HG03135 (cell line): ENCODE results near the gene ANKRD40CL.
"Not testable (repeated sequence)": the region's sequence is repeated elsewhere in the genome, so short reads cannot be mapped to it uniquely, and the experiment has no call there.

Source experiments
- ATAC-seq: cut with Tn5 transposase; IDR thresholded peaks from one replicate; pipeline ENCODE4 v1.9.1; 2021; ENCODE audit warnings: mild to moderate bottlenecking, moderate library complexity; ENCODE audit not compliant: unreplicated experiment

The ANKRD40CL gene, protein sequence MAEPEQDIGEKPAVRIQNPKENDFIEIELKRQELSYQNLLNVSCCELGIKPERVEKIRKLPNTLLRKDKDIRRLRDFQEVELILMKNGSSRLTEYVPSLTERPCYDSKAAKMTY

DNA sequence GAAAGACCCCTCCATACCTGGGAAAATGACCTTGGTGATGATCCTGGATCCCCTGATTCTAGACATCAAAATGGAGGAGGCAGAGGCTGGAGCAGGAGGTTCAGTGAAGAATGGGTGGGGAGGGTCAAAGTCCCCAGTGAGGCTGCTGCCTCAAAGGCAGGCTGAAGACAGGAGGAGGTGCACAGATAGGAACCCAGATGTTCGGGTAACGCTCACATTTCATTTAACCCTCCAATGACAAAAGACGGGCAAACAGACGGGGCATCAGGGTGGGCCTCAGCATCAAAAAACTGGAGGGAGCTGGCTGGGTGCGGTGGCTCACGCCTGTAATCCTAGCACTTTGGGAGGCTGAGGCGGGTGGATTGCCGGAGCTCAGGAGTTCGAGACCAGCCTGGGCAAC lies at the start of gene ANKRD40CL:
Gene ANKRD40CL (minus strand): TSS at position 73 of the 400 bp plus-strand sequence. CDS start 605 bp downstream, outside the sequence.
- no peak for ATAC-seq

DNA sequence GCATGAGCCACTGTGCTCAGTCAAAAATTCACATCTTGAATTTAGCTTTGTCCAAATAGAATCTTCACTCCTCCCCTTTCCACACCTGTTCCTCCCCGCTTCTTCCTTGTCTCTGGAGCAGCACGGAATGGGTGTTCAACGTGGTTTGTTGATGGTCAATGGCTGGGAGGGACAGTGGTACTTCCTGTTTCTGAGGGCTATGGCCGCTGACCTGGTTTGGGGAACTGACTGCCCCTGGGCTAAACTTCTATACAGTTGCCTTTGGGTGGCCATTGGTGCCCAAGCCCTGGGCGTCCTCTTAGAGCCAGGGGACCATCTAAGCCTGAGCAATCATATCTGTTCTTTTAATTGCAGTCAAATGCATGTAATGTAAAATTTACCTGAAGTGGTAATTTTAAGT lies 49.0 kb upstream of the ANKRD40CL start:
- ATAC-seq: no peak

DNA sequence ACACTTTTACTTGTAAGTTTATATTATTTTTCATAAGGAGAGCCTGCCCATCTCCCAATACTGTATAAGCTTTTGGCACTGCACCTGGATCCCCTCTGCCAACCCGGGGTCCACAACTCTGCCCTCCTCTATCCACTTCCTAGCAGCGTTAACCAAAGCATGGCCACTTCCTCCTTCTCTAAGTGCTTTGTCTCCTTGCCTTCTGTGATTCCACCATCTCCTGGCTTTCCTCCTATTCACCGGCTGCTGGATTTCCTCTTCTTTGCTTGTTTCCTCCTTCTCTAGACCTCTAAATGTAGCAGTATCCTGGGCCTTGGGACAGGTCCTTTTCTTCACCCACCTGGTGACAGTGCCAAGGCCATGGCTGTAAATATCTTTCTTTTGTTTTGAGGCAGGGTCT lies 48.1 kb upstream of the ANKRD40CL start:
- ATAC-seq: no peak

DNA sequence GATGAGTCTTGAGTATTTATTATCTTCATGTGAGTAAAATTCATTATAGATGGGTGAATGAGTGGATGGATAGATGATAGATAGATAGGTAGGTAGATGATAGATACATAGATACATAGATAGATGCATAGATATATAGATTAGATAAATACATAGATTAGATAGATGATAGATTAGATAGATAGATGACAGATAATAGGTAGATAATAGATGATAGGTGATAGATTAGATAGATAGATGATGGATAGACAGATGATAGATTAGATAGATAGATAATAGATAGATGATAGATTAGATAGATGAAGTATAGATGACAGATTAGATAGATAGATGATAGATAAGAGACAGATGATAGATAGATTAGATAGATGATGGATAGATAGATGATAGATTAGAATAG lies 46.3 kb upstream of the ANKRD40CL start:
- no peak for ATAC-seq

DNA sequence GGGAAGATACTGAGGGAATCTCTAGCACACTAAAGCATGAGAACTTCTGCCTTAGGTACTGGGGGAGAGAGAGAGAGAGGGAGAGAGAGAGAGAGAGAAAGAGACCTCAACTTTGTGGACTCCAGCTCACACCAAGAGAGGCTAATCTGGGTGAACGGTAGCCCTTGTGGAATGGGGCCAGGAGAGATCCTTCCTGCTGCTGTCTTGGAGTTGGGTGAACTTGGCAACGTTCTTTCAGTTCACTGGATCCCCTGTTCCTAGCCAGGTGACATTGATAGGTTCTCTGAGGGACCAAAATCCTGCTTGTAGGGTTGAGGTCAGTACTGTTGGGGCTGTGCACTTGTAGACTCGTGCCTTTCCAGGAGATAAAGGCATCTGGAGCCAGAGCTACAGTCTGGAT lies 41.6 kb upstream of the ANKRD40CL start:
- ATAC-seq: no peak

DNA sequence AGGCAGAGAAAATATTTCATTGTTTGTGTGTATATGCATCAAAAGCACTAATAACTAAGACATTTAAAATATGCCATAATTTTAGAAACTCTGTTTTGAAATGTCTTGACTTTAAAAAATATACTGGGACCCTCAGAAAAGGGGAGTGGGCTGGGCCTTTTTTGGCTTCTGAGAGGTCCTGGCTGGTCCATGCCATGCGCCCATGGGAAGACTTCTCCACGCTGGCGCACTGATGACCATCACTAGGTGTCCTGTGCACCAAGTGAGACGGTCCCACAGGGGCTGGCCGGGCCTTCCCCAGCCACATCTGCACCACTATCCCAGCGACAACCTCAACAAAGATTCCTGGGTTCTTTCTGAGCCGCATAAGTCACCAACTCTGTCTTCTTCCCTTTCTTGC lies 41.1 kb upstream of the ANKRD40CL start:
- no peak for ATAC-seq

DNA sequence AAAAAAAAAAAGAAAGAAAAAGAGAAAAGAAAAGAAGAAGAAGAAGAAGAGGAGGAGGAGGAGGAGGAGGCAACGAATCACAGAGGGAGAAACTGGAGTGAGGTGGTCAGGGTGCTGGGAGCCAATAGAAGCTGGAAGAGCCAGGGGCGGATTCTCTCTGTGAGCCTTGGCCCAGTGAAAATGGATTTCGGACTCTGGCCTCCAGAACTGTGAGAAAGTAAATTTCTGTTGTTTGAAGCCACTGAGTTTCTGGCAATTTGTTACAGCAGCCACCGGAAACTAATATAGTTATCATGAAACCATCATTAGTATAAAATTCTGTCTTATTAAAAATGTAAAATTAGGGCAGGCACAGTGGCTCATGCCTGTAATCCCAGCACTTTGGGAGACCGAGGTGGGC lies 40.4 kb upstream of the ANKRD40CL start:
- ATAC-seq: no peak

DNA sequence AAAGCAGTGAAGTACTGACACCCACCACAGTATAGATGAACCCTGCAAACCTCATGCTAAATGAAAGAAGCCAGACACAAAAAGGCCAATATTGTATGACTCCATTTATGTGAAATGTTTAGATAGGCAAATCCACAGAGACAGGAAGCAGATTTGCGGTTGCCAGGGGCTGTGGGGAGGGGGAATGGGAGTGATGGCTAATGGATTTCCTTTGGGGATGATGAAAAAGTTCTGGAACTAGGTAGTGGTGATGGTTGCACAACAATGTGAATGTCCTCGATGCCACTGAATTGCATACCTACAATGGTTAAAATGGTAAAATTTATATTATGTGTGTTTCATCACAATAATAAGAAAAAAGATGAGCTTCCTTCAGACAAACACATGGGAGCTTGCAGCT lies 39.7 kb upstream of the ANKRD40CL start:
- no peak for ATAC-seq

DNA sequence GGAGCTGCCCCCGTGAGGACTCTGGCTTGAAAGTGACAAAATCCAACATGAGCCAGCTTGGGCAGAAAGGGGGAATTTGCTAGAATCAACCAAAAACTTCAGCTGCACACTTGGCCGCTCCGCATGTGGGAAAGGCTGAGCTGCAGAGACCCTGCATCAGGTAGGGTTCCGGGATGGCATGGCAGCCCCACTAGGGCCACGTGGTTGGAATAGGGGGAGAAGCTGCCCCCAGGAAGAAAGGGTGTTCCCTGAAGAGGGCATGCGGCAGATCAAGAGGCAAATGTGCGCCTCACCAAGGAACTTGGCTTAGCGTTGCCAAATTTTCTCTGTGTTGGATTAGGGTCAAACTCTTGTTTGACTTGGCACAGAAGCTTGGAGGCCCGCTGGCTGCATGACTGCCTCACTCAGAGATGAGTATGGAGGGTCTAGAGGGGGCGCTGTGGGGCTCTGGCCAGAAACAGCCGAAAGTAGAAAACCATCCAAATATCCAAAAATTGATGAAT lies 38.9 kb upstream of the ANKRD40CL start:
- no peak for ATAC-seq

DNA sequence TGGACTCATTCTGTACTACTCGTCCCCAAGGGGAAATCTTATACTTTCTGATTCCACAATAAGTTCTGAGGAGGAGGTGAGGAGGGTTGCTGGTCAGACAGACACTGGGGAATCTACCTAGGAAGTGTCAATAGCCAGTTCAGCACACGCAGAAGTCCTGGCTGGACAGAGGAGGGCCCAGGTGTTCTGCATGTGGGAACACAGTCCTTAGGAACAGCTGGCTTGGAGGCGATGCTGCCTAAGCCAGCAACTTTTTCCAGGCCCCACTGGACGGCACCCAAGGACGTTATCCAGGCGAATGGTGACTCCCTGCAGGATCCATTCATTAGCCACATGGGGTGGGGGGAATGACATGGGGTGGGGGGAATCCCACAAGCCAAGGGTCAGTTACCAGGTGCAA lies 38.2 kb upstream of the ANKRD40CL start:
- ATAC-seq: no peak

DNA sequence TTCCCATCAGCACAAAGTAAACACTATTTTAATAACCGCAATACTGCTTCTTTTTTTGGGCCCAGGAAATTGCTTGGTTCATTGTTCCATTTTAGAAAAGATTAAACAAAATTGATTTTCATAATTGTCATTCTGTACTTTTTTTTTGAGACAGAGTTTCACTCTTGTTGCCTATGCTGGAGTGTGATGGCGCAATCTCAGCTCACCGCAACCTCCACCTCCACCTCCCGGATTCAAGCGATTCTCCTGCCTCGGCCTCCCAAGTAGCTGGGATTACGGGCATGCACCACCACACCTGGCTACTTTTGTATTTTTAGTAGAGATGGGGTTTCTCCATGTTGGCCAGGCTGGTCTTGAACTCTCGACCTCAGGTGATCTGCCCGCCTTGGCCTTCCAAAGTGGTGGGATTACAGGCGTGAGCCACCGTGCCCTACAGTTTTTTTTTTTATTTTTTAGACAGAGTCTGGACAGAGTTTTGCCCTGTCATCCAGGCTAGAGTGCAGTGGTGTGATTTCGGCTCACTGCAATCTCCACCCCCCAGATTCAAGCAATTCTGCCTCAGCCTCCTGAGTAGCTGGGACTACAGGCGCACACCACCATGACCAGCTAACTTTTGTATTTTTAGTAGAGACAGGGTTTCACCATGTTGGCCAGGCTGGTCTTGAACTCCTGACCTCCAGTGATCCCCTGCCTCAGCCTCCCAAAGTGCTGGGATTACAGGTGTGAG lies 37.6 kb upstream of the ANKRD40CL start:
- ATAC-seq: not testable (repeated sequence)

DNA sequence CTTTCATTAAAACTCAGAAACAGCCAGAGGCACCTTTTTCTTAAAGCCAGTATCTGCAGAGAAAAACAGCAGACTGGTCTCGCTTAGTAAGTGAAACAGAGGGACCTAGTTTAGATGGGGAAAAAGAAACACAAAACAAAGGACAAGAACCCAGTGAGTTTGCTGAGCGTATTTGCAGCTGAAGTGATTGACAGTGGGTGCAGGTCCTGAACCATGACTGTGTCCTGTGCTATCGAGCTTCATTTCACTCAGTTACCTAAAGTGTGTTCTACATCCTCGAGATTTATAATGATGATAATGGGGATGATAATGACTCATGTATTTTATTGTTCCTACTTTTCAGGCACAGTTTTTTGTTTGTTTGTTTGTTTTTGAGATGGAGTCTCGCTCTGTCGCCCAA lies 36.4 kb upstream of the ANKRD40CL start:
- no peak for ATAC-seq

DNA sequence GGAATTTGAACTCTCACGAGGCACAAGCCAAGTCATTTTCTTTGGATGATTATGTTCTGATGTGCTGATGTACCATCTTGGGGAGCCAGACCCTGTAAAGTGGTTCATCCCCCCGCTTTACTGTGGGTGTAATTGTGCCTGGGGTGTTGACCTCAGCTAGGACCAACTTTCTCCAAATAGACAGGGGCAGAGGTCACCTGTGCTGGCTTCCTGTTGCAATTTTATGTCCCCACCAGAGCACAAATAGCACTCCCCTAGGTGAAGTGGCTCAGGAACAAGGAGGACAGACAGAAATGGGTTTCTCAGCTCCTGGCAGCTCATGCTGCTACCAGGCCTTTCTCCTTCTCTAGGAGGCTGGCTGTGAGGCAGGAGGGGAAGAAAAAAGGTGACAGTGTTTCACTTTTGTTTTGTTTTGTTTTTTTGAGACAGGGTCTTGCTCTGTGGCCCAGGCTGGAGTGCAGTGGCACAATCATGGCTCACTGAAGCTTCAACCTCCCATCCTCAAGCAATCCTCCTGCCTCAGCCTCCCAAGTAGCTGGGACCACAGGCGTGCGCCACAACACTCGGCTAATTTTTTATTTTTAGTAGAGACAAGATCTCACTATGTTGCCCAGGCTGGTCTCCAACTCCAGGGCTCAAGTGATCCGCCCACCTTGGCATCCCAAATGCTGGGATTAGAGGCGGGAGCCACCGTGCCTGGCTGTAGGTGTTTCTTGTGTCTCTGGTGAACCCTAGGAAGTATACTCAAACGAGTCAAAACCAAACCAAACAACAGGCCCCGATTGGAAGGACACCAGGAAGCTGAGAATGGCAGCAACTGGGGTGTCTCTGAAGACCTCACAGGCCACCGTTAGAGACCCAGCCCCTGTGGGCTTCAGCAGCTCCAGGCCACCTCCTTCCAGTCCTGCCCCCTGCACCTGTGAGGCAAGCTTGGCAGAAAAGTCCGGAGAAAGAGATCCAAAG lies 35.6 kb upstream of the ANKRD40CL start:
- no peak for ATAC-seq

DNA sequence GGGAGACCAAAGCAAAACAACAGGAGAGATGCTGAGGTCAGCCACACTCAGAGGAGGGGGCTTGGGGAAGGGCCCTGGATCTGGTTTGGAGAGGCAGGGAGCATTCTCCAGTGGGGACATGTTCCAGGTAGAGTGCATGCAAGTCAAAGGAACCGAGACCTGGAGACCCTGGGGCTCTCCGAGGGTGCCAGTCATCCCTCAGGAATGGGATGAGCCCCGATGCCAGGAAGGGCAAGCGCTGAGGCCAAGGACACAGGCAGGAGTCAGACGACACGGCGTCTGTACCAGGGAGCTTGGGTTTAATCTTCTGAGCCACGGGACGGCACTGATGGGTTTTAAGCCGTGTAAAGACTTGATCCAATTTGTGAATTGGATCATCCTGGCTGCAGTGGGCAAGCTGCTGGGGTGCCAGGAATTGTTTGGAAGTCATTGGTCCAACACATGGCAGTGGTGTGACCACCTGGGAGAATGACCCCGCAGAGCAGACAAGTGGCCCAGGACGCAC lies 32.9 kb upstream of the ANKRD40CL start:
- no peak for ATAC-seq

DNA sequence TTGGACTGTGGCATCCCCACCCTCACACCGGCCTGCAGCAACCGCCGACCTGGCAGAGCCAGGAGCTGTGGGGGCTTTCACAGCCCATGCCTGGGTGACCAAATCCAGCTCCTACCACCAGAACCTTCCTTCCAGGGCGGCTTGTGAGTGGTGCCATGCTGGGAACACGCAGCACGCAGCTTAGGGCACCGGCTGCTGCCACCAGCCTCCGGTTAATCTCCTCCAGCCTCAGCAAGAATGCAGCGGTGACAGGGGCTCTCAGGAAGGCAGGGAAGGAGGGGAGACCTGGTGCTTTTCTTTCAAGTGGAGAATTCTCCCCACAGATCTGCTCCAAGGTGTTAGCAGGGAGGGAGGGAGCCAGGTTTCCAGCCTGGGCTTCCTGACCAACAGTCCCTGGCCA lies 32.3 kb upstream of the ANKRD40CL start:
- ATAC-seq: no peak

DNA sequence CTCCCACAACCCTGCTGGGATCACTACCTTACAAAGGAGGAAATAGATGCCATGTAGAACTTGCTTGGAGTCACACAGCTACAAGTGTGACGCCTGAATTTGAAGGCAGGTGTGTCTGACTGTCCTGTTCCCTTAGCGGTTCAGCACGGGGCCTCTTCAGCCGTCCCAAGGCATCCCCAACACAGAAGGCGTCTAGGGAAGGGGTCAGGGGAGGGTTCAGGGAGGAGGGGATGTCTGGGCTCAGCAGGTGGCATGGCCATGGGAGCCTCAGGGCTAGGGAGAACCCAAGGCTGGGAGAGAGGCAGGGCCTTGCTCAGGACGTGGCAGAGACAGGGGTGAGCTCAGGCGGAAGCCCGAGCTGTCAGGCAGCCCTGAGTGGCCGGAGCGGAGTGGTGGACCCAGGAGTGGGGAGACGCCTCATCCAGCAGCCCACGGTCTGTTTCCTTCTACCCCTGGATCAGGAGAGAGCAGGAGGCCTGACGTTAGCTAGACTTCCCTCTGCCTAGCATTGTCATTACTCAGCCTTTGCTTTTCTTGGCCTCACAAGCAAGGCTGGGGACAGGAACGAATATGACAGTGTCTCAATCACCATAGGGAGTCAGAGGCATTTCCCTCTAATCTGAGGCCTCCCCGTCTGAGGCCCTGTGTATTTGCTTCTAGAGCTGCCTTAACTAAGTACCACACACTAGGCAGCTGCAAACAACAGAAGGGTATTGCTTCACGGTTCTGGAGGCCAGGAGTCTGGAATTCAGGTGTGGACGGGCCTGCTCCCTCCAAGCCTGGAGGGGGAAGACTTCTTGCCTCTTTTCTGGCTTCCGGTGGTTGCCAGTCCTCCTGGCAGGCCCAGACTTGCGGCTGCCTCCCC lies 31.3 kb upstream of the ANKRD40CL start:
- no peak for ATAC-seq

DNA sequence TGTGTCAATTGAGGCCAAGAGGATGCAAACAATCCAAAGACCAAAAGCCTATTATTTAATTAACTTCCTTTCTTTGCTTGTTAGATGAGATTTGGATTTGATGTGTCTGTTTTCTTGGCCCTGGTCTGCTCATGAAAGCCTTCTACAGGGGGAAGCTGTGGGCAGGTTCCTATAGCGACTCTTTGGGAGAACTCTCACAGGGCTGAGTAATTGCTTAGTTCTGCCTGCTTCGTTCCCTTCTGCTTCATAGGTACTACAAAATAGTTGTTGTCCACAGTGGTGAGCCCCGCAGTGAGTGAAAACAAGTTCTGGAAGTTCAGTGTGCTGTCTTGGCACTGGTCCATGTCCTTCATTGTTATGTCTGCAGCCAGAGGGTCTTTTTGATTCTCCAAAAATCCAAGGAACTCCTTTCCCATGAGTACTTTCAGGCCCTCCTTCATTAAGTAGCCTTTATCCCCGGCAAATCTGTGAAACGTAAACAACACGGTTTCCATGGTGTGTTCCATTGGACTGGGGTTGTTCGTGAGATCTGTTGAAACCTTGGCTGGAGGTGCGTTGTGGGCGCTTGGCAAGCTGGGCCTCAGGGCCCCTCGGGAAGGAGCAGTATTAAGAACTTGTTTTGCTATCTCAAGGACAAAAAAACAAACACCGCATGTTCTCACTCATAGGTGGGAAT lies 30.0 kb upstream of the ANKRD40CL start:
- no peak for ATAC-seq

DNA sequence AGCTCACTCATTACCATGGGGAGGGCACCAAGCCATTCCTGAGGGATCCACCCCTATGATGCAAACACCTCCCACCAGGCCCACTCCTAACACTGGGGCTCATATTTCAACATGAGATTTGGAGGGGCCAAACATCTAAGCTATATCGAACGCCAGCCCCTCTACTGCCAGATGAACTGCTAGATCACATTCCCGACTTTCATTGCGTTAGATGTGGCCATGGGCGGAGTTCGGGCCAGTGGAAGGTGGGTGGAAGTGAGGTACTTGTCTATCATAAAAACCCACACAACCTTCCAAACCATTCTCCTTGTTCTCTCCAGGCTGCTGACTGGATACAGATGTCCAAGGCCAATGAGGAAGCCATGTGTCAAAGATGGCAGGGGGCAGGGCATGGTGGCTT lies 27.0 kb upstream of the ANKRD40CL start:
- ATAC-seq: no peak

DNA sequence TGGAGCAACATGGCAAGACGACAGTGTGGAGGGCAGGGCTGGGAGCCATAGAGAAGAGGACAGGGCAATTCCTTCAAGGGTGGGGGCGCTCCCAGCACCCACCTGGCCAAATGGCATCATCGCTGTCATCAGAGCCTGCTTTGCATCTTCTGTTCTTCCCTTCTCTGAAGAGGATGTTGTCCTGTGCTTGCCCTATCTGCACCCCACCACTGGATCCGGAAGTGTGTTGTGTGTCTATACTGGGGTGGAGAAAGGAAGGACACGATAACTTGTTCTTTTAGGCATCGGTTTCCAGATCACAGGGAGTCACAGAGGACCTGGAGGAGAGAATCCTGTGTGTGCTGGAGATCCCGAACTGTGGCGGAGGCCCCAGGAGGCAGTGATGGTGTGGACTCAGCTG lies 25.7 kb upstream of the ANKRD40CL start:
- ATAC-seq: no peak

DNA sequence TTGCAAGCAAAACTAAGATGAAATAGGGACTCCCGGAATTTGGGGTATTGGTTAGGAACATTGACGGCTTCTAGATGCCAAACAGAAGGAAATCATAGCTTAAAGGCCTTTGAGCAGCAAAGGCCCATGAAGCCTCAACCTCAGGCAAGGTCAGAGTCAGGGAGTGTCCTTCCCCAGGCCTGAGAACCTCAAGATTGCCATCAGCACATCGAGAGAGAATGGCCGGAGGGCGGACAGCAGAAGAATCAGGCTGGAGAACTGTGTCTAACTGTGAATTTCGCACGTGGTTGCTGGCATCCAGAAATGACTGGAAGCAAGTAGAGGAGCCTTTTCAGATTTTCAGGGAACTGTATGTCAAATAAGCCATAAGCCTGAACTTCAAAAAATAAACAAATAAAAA lies 24.8 kb upstream of the ANKRD40CL start:
- ATAC-seq: no peak
